Upper lobe of left lung (tissue), 4 donors: Measurements from ENCODE around the gene COL6A1.

ENCODE experiments used
- EP300 ChIP-seq, 4 donors: sonication (generic); formaldehyde crosslinking; IDR thresholded peaks; one replicate each; pipeline ENCODE4 v1.5.1; 2017; ENCODE audit warnings: antibody characterized with exemption in 4 of 4, control low read depth in 2 of 4
- POLR2A ChIP-seq, 4 donors: fragments of 450-650 bp; IDR thresholded peaks; one replicate each; pipeline ENCODE4 v1.5.1; 2016 to 2017; ENCODE audit warnings: antibody characterized with exemption in 4 of 4, mild to moderate bottlenecking in 2 of 4
- POLR2AphosphoS5 ChIP-seq, 2 donors: sonication (generic); formaldehyde crosslinking; IDR thresholded peaks; one replicate each; pipeline ENCODE4 v1.5.1; 2017; ENCODE audit warnings: antibody characterized with exemption in 2 of 2
- TF ChIP-seq, protein P1 (sequence below), 6 experiments: fragments of 450-650 bp in 4 of 6; fragments of 200-600 bp in 2 of 6; sonication (generic) in 2 of 6; IDR thresholded peaks; one replicate each; pipeline ENCODE4 v1.5.1; 2016 to 2019; ENCODE audit warnings: antibody characterized with exemption in 6 of 6

GRCh38 chr21:46032100-46032499 is 50.5 kb downstream of the COL6A1 start:
- TF ChIP-seq, protein P1, sequence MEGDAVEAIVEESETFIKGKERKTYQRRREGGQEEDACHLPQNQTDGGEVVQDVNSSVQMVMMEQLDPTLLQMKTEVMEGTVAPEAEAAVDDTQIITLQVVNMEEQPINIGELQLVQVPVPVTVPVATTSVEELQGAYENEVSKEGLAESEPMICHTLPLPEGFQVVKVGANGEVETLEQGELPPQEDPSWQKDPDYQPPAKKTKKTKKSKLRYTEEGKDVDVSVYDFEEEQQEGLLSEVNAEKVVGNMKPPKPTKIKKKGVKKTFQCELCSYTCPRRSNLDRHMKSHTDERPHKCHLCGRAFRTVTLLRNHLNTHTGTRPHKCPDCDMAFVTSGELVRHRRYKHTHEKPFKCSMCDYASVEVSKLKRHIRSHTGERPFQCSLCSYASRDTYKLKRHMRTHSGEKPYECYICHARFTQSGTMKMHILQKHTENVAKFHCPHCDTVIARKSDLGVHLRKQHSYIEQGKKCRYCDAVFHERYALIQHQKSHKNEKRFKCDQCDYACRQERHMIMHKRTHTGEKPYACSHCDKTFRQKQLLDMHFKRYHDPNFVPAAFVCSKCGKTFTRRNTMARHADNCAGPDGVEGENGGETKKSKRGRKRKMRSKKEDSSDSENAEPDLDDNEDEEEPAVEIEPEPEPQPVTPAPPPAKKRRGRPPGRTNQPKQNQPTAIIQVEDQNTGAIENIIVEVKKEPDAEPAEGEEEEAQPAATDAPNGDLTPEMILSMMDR (IDR thresholded peaks at IDR 0.05), result no peak
- TF ChIP-seq POLR2AphosphoS5 (IDR thresholded peaks at IDR 0.05), result no peak
- TF ChIP-seq POLR2A (IDR thresholded peaks at IDR 0.05), result no peak
- no peak for TF ChIP-seq EP300 (IDR thresholded peaks at IDR 0.05)
